Measurements from ENCODE around the gene NTM. TPM values are rescaled to one million over a fixed set of nuclear protein-coding genes. Genes with fewer than 3 reads are reported as not detected.

Gene NTM
- total RNA-seq, 1 experiment from 2014 or later = 0.73 TPM

DNA sequence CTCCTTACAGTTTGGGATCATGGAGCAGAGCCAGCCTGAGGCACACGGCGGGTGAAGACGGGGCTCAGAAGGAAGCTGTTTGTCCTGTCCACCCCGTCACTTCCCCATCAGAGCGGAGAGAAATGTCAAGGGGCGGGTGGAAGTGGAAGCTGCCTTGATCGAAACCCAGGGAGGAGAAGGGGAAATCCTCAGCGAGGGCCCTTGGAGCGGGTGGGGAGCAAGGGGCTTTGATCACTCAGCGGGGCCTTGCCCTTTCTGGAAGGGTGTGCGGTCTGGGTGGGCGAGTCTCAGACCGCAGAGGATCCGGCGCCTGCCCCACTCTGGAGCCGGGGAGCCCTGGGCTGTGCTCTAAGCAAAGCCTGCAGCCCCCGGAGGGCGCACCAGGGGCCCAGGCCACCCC, 320.4 kb downstream of the NTM start:
- Mint-ChIP-seq H3K9me3 (ENCODE audit: unreplicated experiment) (no peaks in the 10 kb centered on the region), H3K36me3 (ENCODE audit: insufficient read depth, unreplicated experiment) (peaks cover 4% of the 10 kb centered on the region), H3K4me1 (ENCODE audit: low read depth, unreplicated experiment) (peaks cover 6% of the 10 kb centered on the region), H3K27me3 (ENCODE audit: insufficient read depth, unreplicated experiment) (peaks cover 29% of the 10 kb centered on the region), H3K27ac (ENCODE audit: unreplicated experiment) (no peak overlapping the region), H3K4me3 (ENCODE audit: unreplicated experiment) (no peak overlapping the region)
- DNase-seq = no peak
- H3K4me3 ChIP-seq (ENCODE audit: low read depth, low read length) = no peak overlapping the region
- BruUV-seq (replicated peaks) = no TSS peak
- no peaks in the 10 kb centered on the region for H3K36me3 ChIP-seq (ENCODE audit: control insufficient read depth, insufficient read depth, low read length)
- H3K27me3 ChIP-seq (replicated peaks; ENCODE audit: control insufficient read depth, insufficient read depth, low read length) = no peaks in the 10 kb centered on the region
- POLR2A ChIA-PET = no interaction called here
- H3K9me3 ChIP-seq = no peaks in the 10 kb centered on the region
- CTCF ChIA-PET = no interaction called here
- intact Hi-C loops (cut with micrococcal nuclease; ENCODE audit: unreplicated experiment) = no loop called here
- TF ChIP-seq, protein P1, sequence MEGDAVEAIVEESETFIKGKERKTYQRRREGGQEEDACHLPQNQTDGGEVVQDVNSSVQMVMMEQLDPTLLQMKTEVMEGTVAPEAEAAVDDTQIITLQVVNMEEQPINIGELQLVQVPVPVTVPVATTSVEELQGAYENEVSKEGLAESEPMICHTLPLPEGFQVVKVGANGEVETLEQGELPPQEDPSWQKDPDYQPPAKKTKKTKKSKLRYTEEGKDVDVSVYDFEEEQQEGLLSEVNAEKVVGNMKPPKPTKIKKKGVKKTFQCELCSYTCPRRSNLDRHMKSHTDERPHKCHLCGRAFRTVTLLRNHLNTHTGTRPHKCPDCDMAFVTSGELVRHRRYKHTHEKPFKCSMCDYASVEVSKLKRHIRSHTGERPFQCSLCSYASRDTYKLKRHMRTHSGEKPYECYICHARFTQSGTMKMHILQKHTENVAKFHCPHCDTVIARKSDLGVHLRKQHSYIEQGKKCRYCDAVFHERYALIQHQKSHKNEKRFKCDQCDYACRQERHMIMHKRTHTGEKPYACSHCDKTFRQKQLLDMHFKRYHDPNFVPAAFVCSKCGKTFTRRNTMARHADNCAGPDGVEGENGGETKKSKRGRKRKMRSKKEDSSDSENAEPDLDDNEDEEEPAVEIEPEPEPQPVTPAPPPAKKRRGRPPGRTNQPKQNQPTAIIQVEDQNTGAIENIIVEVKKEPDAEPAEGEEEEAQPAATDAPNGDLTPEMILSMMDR (IDR thresholded peaks at IDR 0.05; ENCODE audit: insufficient read depth in 1 of 2, low read depth in 1 of 2, low read length in 1 of 2, severe bottlenecking in 1 of 2, unreplicated experiment in 1 of 2) = no peak
- no peaks in the 10 kb centered on the region for H3K4me1 ChIP-seq

GRCh38 chr11:131691181-131692041, 321.0 kb downstream of the NTM start:
- no TSS peak for BruUV-seq (replicated peaks)
- Histone ChIP-seq H3K4me3 (ENCODE audit: low read depth, low read length) (no peak overlapping the region), H3K27me3 (replicated peaks; ENCODE audit: control insufficient read depth, insufficient read depth, low read length) (no peaks in the 10 kb centered on the region), H3K36me3 (ENCODE audit: control insufficient read depth, insufficient read depth, low read length) (no peaks in the 10 kb centered on the region), H3K4me1 (no peaks in the 10 kb centered on the region), H3K9me3 (no peaks in the 10 kb centered on the region)
- ChIA-PET CTCF (no interaction called here), POLR2A (no interaction called here)
- no peak for DNase-seq
- H3K9me3 Mint-ChIP-seq (ENCODE audit: unreplicated experiment) = no peaks in the 10 kb centered on the region
- peaks cover 4% of the 10 kb centered on the region for H3K36me3 Mint-ChIP-seq (ENCODE audit: insufficient read depth, unreplicated experiment)
- TF ChIP-seq, protein P1 (IDR thresholded peaks at IDR 0.05; ENCODE audit: insufficient read depth in 1 of 2, low read depth in 1 of 2, low read length in 1 of 2, severe bottlenecking in 1 of 2, unreplicated experiment in 1 of 2) = peak in 1 of 2 experiments; percentile 47
- no peak overlapping the region for H3K4me3 Mint-ChIP-seq (ENCODE audit: unreplicated experiment)
- H3K4me1 Mint-ChIP-seq (ENCODE audit: low read depth, unreplicated experiment) = peaks cover 6% of the 10 kb centered on the region
- peaks cover 26% of the 10 kb centered on the region for H3K27me3 Mint-ChIP-seq (ENCODE audit: insufficient read depth, unreplicated experiment)
- H3K27ac Mint-ChIP-seq (ENCODE audit: unreplicated experiment) = no peak overlapping the region
- intact Hi-C loops (cut with micrococcal nuclease; ENCODE audit: unreplicated experiment) = no loop called here

GRCh38 chr11:131692151-131692550, 321.7 kb downstream of the NTM start:
- no peak overlapping the region for H3K27ac Mint-ChIP-seq (ENCODE audit: unreplicated experiment)
- BruUV-seq (replicated peaks) = no TSS peak
- no peak for DNase-seq
- Histone ChIP-seq H3K4me3 (ENCODE audit: low read depth, low read length) (no peak overlapping the region), H3K36me3 (ENCODE audit: control insufficient read depth, insufficient read depth, low read length) (no peaks in the 10 kb centered on the region), H3K27me3 (replicated peaks; ENCODE audit: control insufficient read depth, insufficient read depth, low read length) (no peaks in the 10 kb centered on the region), H3K4me1 (no peaks in the 10 kb centered on the region), H3K9me3 (no peaks in the 10 kb centered on the region)
- TF ChIP-seq, protein P1 (IDR thresholded peaks at IDR 0.05; ENCODE audit: insufficient read depth in 1 of 2, low read depth in 1 of 2, low read length in 1 of 2, severe bottlenecking in 1 of 2, unreplicated experiment in 1 of 2) = no peak
- H3K9me3 Mint-ChIP-seq (ENCODE audit: unreplicated experiment) = no peaks in the 10 kb centered on the region
- H3K27me3 Mint-ChIP-seq (ENCODE audit: insufficient read depth, unreplicated experiment) = peaks cover 24% of the 10 kb centered on the region
- intact Hi-C loops (cut with micrococcal nuclease; ENCODE audit: unreplicated experiment) = no loop called here
- ChIA-PET CTCF (no interaction called here), POLR2A (no interaction called here)
- no peak overlapping the region for H3K4me3 Mint-ChIP-seq (ENCODE audit: unreplicated experiment)
- peaks cover 6% of the 10 kb centered on the region for H3K4me1 Mint-ChIP-seq (ENCODE audit: low read depth, unreplicated experiment)
- H3K36me3 Mint-ChIP-seq (ENCODE audit: insufficient read depth, unreplicated experiment) = peaks cover 4% of the 10 kb centered on the region

Data from Caco-2 (cell line).